HG02885 (cell line): Measurements from ENCODE around the gene COX14.
"Not testable (repeated sequence)": the region's sequence is repeated elsewhere in the genome, so short reads cannot be mapped to it uniquely, and the experiment has no call there.

Experiments used
- ATAC-seq: cut with Tn5 transposase; IDR thresholded peaks from one replicate; pipeline ENCODE4 v1.9.1; 2021; ENCODE audit warnings: mild to moderate bottlenecking; ENCODE audit not compliant: unreplicated experiment, poor library complexity

Gene COX14

GRCh38 chr12:50106907-50107306, 5.1 kb upstream of the COX14 start:
- no peak for ATAC-seq

- no peak for ATAC-seq
Measured at GRCh38 chr12:50107416-50108268, 4.4 kb upstream of the COX14 start.

- no peak for ATAC-seq
Measured at GRCh38 chr12:50109319-50109718, 2.7 kb upstream of the COX14 start.

GRCh38 chr12:50110127-50110761, 1.8 kb upstream of the COX14 start:
- ATAC-seq, result no peak

GRCh38 chr12:50110762-50111351, 1.2 kb upstream of the COX14 start:
- no peak for ATAC-seq

GRCh38 chr12:50111395-50111692, 692 bp upstream of the COX14 start:
- ATAC-seq, result peak; percentile 2

- ATAC-seq, result no peak
Measured at GRCh38 chr12:50112456-50113218, 601 bp downstream of the COX14 start.

- ATAC-seq, result no peak
Measured at GRCh38 chr12:50117057-50117622, 5.1 kb downstream of the COX14 start.

GRCh38 chr12:50119387-50119786, 7.4 kb downstream of the COX14 start:
- ATAC-seq, result no peak

GRCh38 chr12:50120521-50120920, 8.5 kb downstream of the COX14 start:
- ATAC-seq, result no peak

- ATAC-seq, result no peak
Measured at GRCh38 chr12:50120953-50121352, 8.9 kb downstream of the COX14 start.

- no peak for ATAC-seq
Measured at GRCh38 chr12:50121641-50122040, 9.6 kb downstream of the COX14 start.

GRCh38 chr12:50123203-50123602, 11.2 kb downstream of the COX14 start:
- no peak for ATAC-seq

- ATAC-seq, result no peak
Measured at GRCh38 chr12:50127546-50127945, 15.5 kb downstream of the COX14 start.

- no peak for ATAC-seq
Measured at GRCh38 chr12:50129290-50129689, 17.3 kb downstream of the COX14 start.

- no peak for ATAC-seq
Measured at GRCh38 chr12:50132505-50133135, 20.6 kb downstream of the COX14 start.

GRCh38 chr12:50142993-50143392, 31.0 kb downstream of the COX14 start:
- no peak for ATAC-seq

GRCh38 chr12:50145439-50145838, 33.4 kb downstream of the COX14 start:
- ATAC-seq, result no peak

GRCh38 chr12:50147281-50147680, 35.2 kb downstream of the COX14 start:
- ATAC-seq, result no peak

- ATAC-seq, result not testable (repeated sequence)
Measured at GRCh38 chr12:50148011-50148410, 36.0 kb downstream of the COX14 start.
